GM21390 (cell line): ENCODE results near the gene RTN4RL2.

Experiments used
- ATAC-seq: cut with Tn5 transposase; IDR thresholded peaks from one replicate; pipeline ENCODE4 v1.9.1; 2021; ENCODE audit not compliant: unreplicated experiment

The RTN4RL2 gene

DNA sequence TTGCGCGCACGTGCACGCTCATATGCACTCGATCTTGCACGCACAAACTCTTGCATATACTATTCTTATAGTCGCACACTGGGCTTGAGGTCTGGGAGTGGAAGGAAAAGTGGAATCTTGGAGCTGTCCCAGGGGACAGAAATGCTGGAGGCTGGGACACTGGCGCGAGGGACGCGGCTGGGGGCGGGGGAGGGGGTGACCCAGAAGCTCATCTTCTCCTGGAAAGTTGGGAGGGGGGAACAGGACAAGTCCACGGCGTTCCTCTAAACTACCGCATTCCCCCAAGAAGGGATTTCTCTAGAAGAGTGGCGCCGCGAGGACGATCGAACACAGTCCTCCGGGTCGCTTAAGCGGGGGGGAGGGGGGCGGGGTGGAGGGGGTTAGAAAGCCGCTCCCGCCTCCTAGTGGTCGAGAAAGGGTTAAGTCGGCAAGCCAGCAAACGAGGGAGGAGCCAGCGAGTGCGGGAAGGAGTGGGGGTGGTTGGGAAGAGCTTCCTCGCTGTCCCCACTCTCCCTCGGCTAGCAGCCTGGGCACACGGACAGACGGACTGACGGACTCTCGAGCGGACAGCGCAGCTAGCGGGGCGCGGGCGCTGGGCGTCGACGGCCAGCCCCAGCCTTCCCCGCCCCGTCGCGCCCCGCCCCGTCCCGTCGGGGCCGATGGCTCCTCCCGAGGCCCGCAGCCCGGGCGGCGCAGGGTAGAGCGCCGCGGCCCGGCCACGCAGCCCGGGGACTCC, at the start of gene RTN4RL2:
RTN4RL2 (plus strand) TSS at position 507 of the 736 bp plus-strand sequence. CDS start 338 bp downstream, outside the sequence.
- peak; percentile 38 for ATAC-seq

DNA sequence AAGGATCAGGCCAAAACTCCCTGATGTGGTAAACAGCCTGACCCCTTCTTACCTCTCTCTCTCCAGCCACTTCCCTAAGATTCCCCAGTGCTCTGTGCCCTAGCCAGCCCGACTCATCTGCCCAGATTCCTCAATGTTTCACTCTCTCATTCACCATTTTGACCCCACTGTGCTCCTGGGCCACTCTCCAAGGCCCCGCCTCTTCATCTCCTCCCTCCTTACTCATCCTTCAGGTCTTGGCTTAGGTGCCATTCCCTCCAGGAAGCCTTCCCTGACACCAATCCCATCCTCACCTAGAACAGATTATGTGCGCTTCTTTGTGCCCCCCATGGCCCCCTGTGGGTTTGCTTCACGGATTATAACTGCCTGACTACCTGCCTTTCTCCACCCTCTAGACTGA, 46.6 kb upstream of the RTN4RL2 start:
- ATAC-seq = no peak

DNA sequence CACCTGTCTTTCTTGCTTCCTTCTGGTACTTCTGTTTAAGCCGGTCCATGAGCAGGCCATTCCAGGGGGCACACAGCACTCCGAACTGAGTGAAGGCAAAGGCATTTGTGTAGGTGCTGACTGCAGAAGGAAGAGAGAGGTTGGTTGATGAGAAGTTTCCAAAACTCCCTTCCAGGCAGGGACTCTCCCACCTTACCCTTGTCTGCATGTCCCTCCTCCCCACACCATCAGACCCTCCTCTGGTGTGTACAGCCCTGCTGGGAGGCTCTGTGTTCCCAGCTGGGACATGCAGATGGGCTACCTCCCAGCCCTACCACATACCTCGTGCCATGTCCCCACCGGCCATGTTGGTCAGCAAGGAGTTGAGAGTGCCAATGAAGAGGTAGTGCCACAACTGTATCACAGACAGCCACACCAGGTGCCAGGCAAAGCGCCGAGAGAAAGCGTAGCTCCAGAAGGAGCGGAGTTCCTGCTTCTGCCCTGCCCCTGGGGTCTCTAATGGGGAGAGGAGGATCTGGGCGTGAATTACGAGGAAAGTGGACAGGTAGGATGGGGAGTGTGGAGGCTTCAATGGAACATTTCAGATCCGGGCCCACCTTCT, 45.6 kb upstream of the RTN4RL2 start:
- no peak for ATAC-seq

DNA sequence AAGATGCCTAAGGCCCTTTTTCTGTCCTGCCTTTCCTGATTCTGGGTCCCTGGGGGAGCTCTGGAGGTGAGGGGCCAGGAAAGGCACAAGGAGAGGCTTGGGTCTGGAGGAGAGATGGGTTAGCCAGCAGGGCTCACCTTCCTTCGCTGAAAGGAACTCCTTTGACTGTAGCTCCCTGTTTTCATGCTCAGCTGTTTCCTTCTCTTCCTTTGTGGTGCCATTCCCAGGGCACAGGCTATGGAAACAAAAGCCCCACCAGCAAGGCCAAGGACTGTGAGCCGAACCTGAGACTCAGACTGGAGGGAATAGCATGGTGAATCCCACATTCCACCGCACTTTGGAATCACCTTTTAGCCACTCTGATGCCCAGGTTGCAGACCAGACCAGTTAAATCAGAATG, 43.9 kb upstream of the RTN4RL2 start:
- ATAC-seq = no peak

DNA sequence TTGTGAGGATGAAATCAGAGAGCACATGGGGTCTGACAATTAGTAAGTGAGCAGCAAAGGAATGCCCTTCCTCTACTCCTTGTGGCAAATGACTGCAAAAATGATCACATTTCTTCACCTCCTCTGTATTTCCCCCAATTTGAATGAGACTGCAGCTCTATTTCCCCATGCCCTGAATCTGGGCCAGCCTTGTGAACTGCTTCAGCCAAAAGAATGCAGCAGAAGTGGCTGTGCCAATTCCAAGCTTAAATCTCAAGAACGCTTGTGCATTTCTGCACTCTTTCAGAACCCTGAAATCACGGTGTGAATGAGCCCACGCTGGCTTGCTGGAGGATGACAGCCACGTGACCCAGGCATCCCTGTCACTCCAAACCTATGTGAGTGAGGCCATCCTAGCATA, 43.3 kb upstream of the RTN4RL2 start:
- no peak for ATAC-seq

DNA sequence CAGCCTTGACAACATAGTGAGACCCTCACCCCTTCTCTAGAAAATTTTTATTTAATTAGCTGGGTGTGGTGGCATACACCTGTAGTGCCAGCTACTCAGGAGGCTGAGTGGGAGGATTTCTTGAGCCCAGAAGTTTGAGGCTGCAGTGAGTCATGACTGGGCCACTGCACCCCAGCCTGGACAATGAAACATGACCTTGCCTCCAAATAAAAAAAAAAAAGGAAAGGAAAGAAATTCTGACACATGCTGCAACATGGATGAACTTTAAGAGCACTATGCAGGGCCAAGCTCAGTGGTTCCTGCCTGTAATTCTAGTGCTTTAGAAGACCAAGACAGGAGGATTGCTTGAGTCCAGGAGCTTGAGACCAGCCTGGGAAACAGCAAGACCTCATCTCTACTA, 42.2 kb upstream of the RTN4RL2 start:
- no peak for ATAC-seq

DNA sequence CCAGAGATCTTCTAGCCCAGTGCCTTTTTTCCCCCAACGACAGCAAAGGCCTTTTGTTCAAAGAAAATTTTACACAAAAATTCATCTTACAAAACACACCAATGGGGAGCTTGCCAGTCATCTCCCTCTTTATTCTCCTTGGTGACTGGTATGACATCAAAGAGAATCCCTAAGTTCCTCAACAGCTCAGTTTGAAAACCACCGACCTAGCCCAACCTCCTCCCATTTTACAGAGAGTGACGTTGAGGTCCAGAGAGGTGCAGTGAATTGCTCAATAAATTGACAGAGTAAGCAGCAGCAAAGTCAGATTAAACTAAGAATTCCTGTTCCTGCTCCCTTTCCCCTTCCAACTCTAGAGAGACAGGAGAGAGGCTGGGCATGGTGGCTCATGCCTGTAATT, 41.2 kb upstream of the RTN4RL2 start:
- ATAC-seq = no peak

DNA sequence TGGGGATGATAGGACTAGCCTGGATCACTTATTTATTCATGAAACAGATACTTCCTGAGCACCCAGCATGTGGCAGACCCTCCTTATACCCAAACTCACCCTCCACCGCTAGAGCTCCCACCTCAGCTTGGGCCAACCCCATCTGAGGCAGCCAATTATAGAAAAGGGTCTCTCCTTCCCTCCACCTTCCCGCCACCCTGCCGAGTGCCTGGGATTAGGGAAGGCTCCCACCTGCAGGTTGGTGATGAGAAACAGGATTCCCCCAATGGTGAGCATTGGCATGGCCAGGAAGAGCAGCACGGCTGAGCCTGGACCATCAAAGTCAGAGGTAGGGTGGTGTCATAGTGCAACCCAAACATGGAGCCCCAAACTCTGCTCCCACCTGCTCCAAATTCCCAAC, 39.3 kb upstream of the RTN4RL2 start:
- no peak for ATAC-seq

DNA sequence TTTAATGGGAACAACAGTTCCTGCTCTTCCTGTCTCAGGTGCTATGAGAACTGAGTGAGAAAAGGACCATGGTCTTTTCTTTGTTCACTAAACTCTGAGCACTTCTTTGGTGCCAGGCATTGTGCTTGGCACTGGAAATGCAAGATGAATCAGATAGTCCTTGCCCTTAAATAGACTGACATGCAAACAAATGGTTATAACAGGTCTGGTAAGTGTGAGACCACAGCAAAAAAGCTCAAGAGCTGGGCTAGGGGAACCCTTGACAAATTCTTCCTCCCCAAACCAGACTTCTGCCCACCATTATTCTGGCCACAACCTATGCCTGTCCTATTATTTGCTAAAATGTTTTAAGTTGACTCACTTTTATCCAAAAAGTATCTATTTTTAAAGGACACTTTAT, 38.5 kb upstream of the RTN4RL2 start:
- no peak for ATAC-seq

DNA sequence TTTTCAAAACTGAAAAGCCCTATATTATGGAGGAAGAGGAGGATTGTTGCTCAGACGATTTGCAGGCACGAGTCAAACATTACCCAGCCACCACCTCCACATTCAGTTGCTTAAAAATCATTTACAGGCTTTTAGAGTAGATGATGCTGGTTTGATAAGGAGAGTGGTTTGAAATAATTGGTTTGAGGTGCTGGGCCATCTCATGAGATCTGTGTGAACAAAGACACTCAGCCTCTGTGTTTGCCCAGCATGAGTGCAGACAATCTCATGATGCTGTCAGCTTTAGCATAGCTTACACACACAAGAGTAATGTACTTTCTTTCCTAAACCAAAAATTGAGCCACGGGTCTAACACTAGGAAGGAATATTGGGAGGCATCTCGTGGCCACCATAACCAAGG, 37.7 kb upstream of the RTN4RL2 start:
- no peak for ATAC-seq

DNA sequence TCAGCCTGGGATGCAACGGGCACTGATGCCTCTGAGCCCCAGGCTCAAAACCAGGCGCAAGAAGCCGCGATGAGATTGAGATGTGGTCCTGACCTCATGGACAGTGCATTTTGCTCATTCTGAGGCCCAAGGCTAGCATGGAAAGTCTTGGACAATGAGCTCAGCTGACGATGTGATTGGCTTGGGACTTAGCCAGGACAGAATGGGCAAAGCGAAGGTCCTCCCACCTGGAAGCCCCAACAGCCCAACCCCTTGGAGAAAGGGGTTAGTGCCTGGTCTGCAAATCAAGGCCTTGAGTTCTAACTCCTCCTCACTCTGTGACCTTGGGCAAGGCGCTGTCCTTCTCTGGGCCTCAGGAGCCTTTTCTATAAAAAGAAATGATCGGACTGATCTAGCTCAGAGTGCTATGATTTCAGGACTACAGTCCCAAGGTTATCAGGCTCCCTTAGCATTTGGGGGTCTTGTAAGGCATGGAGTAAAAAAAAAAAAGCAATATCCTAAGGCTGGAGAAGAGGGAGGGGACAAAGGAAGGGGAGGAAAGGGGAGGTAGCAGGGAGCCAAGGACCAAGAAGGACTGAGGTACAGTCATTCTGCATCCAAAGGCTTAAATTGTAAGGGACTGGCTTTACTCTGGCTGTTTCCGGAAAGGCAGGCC, 36.1 kb upstream of the RTN4RL2 start:
- ATAC-seq = no peak

DNA sequence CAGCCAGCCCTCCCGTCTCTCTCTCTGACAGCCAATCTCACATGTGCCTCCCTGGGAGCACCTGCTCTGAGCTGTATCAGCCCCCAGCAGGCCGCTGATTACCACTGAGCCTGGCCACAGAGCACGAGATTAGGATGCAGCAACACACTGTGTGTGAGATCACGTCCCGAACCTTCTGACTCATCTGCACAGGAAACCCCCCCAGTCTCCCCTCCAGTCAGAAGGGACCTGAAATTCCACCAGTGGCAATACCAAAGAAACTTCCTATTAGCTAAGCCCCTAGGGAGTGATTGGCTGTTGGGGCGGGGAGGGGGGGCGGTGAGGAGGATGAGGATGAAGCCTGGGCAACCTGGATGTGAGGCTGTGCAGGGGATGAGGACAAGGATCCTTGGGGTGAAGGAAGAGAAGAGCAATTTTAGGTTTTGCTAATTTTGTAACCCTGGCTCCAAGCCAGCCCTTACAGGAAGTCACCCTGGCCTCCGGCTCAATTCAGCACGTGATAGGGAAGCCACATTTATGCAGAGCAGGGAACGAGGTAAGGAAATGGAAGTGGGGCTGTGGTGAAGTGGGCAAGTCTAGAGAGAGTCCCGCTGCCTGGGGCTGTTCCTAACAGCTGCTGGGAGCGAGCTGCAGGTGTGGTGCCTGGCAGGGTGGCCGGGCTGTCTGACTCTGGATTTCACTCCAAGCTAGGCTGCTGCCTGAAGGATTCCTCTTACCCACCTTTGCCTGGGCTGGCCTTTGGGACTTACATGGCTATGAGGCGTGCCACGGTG, 35.4 kb upstream of the RTN4RL2 start:
- peak; percentile 89 for ATAC-seq

DNA sequence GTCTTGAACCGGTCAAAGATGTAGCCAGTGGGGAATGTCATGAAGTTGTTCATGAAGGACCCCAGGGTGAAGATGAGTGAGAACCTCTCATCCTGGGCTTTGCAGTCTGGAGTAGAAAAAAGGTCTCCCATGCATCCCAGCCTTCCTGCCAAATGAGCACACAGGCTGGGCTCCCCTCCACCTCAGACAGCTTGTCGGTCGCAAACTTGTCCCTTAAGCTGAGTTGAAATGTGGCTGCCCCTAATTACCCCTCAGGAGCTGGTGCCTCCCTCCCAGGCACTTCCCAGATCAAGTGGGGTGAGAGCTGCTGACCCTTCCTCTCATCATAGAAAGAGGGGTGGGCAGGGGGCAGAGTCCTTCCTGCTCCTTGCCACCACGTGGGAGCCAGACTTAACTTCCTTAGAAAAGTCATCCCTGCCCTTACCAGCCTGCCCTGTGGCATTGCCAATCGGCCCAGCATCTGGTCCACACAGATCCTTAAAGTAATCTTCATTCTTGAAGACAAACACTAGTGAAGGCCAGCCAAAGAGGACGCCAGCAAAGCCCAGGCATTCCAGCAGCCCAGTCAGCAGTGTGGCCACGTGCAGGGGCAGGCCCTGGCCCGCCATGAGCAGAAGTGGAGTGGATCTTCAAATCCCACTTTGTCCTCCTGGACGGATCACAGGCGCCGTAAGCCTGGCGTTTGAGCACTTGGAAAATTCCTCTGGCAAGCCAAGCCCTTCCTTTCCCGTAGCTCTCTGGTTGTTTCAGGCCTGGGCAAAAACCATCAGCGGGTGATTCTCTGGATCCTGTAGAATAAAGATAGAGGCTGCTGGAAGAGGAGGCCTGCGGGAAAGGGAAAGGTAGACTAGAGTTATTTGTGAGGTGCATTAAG, 34.5 kb upstream of the RTN4RL2 start:
- no peak for ATAC-seq

DNA sequence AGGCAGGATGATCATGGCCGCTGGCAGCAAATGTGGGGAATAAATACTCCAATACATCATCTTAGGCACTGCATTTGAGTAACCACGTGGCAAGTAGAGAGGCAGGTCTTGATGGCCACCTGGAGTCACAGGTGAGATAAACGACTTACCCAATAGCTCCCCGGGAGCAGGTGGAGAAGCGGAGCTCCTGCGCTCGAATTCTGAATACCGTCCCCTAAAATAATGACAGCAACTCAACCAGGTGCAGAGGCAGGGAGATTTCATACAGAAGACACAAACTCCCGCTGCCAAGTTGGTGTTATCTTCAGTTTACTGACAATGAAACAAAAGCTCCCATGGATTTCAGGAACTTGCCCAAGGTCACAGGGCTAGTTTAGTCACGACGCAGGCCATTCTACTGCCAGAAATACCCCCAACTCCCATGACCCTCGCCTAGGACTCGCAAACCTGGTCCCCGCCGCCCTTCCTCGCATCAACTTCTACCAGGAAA, 33.8 kb upstream of the RTN4RL2 start:
- ATAC-seq = no peak

DNA sequence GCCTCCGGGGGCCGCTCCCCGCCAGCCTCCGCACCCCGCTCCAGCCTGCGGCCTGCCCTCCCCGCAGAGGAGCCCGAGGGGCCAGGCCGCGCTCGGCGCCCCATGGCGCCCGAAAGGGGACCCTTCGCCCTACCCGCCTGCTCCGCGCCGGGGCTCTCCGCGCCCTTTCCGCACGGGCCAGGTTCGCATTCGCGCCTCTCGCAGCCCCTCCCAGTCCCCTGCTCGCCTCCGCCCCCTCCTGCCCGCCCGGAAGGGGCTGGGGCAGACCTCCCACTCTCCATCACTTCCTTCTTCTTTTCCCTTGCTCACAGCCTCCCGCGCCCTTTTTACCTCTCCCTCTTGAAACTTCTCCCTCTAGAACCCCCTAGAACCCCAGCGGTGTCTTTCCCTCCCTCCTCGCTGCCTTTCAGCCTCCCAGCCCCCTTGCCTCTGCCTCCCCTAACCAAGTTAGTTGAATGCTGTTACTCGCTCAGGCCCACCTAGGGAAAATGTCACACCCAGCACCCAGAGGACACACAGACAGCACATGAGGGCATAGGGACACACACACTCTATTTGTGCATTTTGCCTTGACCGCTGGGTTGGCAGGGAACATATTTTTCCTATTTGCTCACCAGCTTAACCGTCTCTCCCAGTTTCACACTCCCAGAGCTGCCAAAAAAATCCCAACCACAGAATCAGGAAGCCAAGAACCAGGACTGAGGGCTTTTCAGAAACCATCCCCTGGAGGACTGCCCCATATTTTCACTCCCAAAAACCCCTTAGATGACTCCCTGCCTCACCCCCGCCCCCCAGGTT, 33.2 kb upstream of the RTN4RL2 start, which contains the start of gene SLC43A3:
SLC43A3 (minus strand) TSS at position 193 of the 798 bp plus-strand sequence. CDS start 949 bp downstream, outside the sequence.
- ATAC-seq = peak; percentile 58

DNA sequence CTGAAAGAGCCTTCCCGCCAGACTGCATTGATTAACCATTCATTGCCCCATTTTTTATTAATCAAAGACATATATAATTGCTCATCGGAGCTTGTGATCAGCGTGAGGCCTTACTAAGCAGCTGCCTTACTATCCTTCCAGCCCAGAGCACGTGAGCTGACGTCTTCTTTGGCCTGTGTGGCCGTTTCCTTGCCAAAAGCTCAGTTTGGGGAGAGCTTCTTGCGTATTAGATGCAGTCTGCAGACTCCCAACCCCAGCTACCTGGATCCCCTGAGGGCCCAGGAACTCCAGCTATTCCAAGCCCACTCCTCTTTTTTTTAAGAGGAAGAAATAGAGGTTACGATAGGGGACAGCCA, 32.6 kb upstream of the RTN4RL2 start:
- ATAC-seq = no peak

DNA sequence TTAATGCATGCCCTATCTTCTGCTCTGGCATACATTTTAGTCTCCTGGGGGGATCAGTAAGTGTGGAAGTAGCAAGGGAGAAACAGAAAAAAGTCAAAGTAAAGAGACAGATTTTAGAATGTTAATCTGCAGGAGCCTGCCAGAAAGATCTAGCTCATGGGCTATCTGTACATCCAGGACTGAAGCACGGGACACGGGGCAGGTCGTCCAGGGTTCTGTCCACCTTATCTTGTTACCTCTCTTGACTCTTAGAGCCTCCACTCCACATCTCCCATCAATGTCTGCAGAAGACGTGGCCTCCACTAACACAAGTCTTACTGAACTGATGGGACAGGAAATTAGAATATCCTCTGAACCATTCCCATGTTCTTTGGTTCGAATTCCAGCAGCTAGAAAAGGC, 31.7 kb upstream of the RTN4RL2 start:
- no peak for ATAC-seq

DNA sequence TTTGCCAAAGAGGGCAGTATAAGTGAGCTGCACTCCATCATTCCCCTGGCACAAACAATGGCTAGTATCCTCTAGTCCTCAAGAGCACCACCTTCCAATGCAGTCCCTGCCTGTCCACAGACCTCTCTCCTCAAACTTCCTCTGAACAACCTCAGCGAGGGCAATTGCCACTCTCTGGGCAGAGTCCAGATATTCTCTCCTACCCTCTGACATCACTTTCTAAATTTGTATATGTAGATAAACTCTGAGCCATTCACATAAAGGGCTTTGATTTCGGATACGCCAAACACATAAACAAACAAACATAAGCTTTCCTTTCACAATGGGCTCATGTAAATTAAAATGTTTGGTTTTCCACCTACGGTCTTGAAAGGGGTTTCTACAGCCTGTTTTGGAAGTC, 30.4 kb upstream of the RTN4RL2 start:
- no peak for ATAC-seq

DNA sequence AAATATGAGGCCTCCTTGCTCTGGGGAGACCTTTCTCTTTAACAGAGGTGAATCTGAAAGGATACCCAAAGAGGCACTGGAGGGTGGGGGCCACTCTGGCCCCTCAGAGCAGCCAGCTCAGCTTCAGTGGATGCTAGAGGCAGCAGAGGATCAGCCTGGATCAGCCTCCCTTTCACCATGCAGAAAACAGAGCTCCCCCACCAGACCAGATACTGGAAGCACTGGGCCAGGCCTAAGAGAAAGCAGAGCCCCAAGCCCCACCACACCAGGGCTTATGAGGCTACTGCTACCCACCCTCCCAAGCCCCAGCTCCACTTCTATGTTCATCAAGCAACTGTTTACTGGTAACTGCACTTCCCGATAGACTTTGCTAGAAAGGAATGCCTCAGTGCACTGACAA, 29.4 kb upstream of the RTN4RL2 start:
- ATAC-seq = no peak

DNA sequence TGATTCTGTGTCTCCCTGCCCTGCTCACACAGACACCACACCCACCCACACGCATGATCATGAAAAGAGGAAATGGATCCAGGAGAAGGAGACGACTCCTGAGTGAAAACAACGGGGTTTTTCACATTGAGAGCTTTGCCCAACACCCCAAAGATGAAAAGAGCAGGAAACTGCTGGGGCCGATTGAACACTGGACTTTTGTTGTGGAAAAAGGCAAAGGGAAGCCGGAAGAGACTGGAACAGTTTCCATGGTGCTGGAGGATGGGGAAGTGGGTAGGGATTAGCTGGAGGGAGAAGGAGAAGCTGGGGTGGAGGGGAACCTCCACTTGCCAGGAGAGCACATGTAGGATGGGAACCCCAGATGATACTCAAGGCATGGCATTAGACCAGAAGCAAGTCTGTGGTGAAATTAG, 28.2 kb upstream of the RTN4RL2 start:
- ATAC-seq = no peak
